ENCODE measurements around the gene LUC7L.
A peak's percentile ranks its signal among the peaks of the same experiment; 100 is the strongest.

LUC7L gene

DNA sequence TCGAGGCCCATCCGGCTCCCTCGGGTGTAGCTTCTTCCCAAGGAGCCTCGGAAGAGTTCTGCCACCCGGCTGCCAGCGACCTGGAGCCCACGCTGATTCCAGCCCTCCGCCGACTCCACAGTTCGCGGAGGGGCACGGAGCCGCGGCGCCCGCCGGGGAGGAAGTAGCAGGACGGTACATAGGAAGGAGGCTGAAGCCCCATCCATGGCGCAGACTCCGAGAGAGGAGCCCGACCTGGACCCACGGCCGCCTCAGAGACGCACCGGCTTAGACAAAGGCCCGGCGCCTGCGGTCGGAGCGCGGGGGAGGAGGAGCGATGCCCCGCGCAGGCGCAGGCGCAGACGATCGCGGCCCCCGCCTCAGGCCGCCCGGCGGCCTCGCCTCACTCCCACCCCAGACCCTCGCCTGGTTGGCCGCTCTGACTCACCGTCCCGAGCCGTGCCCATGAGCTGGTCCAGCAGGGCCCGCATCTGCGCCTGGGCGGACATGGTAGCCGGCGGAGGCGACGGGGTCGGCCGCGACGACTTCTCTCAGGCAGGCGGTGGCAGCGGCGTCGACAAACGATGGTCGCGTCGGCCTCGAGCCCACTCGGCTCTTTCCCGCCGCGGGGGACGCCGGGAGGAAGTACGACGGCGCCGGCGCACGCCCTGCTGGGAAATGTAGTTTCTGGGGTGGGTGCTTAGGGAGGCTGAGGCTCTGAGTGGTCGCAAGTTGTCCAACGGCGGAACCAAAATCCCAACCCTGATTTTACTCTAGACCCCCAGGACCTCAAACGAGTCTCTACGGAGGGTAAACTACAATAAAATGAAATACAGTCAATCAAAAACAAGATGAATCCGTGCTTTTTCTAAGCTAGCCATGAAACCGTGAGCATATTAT is at the start of gene LUC7L:
Gene LUC7L, minus strand, starts transcription at position 598 of the 879 bp plus-strand sequence. Its CDS starts 110 bp downstream, at position 488.
- TF ChIP-seq CTCF (IDR thresholded peaks at IDR 0.05; ENCODE audit: borderline replicate concordance, control extremely low read depth, extremely low read depth, insufficient read depth, missing control alignments), result no peak
- DNase-seq (ENCODE audit: low spot score), result peak; percentile 94
- in situ Hi-C loops (cut with MboI; ENCODE audit: low sequenced_read_pairs, unreplicated experiment), result no loop called here

GRCh38 chr16:278863-279366 is 49.7 kb upstream of the LUC7L start:
- DNase-seq (ENCODE audit: low spot score), result peak; percentile 73
- in situ Hi-C loops (cut with MboI; ENCODE audit: low sequenced_read_pairs, unreplicated experiment), result no loop called here
- TF ChIP-seq CTCF (IDR thresholded peaks at IDR 0.05; ENCODE audit: borderline replicate concordance, control extremely low read depth, extremely low read depth, insufficient read depth, missing control alignments), result no peak

DNA sequence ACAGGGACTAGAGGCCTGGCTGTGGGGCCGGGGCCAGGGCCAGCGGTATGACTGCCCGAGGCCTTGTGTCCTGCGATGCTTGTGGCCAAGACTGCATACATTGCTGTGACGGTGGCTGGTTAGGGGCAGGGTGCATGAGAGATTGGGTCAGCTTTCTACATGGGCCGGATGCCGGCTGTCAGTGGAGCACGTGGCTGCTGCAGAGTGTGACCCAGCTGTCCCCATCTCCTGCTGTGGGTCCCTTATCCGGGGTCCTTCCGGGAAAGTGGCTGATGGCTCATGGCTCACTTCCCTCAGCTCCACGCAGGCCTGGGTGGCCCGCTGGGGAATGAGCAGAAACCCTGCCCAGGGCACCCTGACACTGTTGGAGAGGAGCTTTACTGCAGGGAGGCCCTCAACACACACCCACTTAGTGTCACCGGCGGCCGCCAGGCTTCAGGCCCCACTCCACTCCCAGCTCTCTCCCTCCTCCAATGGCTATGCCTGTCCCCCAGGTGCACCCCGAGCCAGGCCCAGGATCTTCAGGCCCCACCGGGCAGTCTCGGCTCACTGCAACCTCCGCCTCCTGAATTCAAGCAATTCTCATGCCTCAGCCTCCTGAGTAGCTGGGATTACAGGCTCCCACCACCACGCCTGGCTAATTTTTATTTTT is 47.3 kb upstream of the LUC7L start:
- in situ Hi-C loops (cut with MboI; ENCODE audit: low sequenced_read_pairs, unreplicated experiment), result no loop called here
- DNase-seq (ENCODE audit: low spot score), result no peak
- no peak for TF ChIP-seq CTCF (IDR thresholded peaks at IDR 0.05; ENCODE audit: borderline replicate concordance, control extremely low read depth, extremely low read depth, insufficient read depth, missing control alignments)

GRCh38 chr16:275786-276232 is 46.6 kb upstream of the LUC7L start, which contains the start of gene RGS11:
Gene RGS11 (minus strand): TSS chr16:275944. CDS start chr16:275911, 33 bp downstream.
- no peak for TF ChIP-seq CTCF (IDR thresholded peaks at IDR 0.05; ENCODE audit: borderline replicate concordance, control extremely low read depth, extremely low read depth, insufficient read depth, missing control alignments)
- DNase-seq (ENCODE audit: low spot score), result no peak

DNA sequence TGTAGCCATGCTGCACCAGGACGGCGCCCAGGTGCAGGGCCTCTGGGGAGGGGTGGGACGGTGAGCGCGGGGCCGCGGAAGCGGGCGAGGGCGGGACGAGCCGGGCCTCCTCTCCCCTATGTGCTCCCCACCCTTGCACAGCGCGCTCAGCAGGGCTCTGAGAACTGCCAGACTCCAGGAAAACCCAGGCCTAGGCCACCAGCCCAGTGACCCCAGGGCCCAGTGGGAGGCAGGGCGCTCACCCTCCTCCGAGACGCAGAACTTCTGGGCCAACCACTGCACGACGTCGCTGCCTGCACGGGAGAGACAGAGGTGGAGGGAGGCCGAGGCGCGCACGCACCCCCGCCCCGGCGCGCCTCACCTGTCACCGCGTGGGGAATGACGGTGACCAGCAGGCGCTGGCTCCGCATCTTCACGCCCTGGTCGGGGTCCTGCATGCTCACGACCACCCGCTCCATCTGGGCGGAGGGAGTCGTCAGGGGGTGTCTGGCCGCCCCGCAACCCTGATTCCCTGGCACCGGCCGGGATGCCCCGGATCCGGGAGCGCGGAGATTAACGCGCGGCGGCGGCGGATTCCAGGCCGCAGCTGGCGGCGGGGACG is 45.9 kb upstream of the LUC7L start:
- in situ Hi-C loops (cut with MboI; ENCODE audit: low sequenced_read_pairs, unreplicated experiment), result no loop called here
- DNase-seq (ENCODE audit: low spot score), result no peak
- TF ChIP-seq CTCF (IDR thresholded peaks at IDR 0.05; ENCODE audit: borderline replicate concordance, control extremely low read depth, extremely low read depth, insufficient read depth, missing control alignments), result no peak

More at GRCh38 chr16:275786-276232, 46.6 kb upstream of the LUC7L start, which contains the start of gene RGS11:
- in situ Hi-C loops (cut with MboI; ENCODE audit: low sequenced_read_pairs, unreplicated experiment), result no loop called here

Data from GM13976 (cell line).